GM21825 (cell line): ENCODE data around the gene AMY2B.
"Not testable (repeated sequence)": the region's sequence is repeated elsewhere in the genome, so short reads cannot be mapped to it uniquely, and the experiment has no call there.

Source experiments
- ATAC-seq: cut with Tn5 transposase; IDR thresholded peaks from one replicate; pipeline ENCODE4 v1.9.1; 2021; ENCODE audit warnings: mild to moderate bottlenecking, moderate library complexity; ENCODE audit not compliant: unreplicated experiment

The AMY2B gene

DNA sequence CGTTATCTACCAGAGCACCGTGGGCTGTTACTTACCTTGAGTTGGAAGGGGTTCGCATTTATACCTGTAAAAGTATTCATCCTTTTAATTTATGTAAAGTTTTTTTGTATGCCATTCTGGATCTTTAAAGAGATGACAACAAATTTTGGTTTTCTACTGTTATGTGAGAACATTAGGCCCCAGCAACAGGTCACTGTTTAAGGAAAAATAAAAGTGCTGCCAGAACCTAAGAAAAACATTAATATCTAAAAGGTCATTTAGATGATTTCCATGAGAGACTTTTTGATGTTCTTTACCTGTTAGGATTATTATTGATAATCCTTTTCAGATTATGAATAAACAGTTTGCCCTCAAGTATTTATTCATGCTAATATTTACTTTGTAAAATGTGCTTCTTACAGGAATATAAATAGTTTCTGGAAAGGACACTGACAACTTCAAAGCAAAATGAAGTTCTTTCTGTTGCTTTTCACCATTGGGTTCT, 45.6 kb downstream of the AMY2B start, which contains the start of gene AMY2A:
TSS of gene AMY2A (plus strand) at position 434 of the 484 bp plus-strand sequence. CDS start at position 448, 14 bp downstream.
- not testable (repeated sequence) for ATAC-seq

GRCh38 chr1:103627436-103627835, 56.0 kb downstream of the AMY2B start:
- not testable (repeated sequence) for ATAC-seq
